Posterior cingulate gyrus (tissue), 11 donors: ENCODE results near the gene VSTM2B.
"Not testable (repeated sequence)": the region's sequence is repeated elsewhere in the genome, so short reads cannot be mapped to it uniquely, and the experiment has no call there.

Experiments
- DNase-seq, 10 donors: peaks; one replicate each; pipeline versions ENCODE4 v3.0.0 to v3.0.0-alpha.2; 2020 to 2021; ENCODE audit warnings: mixed read lengths in 3 of 10
- intact Hi-C: fragments of 100-400 bp; cut with DNase I; formaldehyde crosslinking; loops from one replicate; pipeline ENCODE4 v1.15.1; 2023

The VSTM2B gene

GRCh38 chr19:29525901-29526729, at the start of gene VSTM2B:
Gene VSTM2B (plus strand): TSS chr19:29525994. CDS start chr19:29526584, 590 bp downstream.
- intact Hi-C loops: loop anchor here (5.0 kb wide), 1 partner anchor 314 kb away; the partner anchor contains the start of gene UQCRFS1
- peak in 5 of 10 donors; percentile 22 to 91 (median 53) for DNase-seq

DNA sequence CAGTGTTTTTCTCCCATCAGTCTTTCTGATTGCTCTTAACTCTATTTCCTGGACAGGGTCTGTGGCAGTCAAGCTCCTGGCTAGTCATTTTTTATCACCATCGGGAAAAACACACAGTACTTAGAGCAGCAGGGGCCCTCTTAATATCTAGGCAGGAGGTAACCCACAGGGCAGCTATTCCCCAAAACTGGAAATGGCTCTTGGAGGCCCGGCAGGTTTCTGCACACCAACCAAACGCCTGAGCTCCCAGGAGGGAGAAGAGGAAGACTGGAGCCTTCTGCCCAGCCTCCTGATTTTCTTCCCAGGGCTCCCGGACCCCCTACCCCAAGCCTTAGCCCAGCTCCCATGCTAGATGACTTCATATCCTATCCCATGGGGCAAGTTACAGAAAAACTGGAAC, 49.3 kb upstream of the VSTM2B start:
- intact Hi-C loops: no loop called here
- no peak for DNase-seq

DNA sequence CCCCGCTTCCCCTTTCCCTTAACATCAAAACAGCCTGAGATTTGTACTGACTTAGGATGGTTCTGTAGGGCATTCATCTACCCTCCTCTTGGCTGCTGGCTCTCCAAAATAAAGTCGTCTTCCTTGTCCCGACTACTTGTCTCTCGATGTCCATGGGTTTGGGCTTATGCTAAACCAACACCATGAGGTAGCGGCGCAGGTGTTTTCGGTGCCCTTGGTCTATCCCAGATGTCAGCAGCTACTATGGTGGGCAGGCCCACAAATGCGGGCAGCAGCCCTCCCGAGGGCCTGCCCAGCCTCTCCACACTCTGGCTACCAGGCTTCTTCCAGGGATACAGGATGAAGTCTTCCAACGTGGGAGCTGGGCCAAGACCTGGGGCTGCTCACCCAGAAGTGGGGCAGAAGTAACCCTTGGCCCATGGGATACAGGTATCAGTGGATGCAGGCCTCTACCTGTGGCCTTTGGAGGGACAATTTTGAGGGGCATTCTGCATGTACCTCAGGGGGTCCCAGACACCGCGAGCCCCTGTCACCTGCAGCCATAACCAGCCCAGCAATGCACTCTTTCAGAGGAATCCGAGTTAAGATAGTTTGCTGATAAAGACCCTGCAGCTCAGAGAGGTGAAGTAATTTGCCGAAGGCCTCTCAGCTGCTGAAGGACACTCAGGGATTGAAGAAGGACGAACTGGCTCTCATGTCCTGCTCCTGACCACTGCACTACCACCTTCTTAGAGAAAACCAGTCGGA, 47.8 kb upstream of the VSTM2B start:
- DNase-seq: peak in 1 of 10 donors; percentile 40
- intact Hi-C loops: no loop called here

GRCh38 chr19:29478578-29479565, 46.9 kb upstream of the VSTM2B start:
- peak; percentile 44 to 95 (median 70) for DNase-seq
- intact Hi-C loops: no loop called here

GRCh38 chr19:29479941-29480340, 45.9 kb upstream of the VSTM2B start:
- peak in 1 of 10 donors; percentile 56 for DNase-seq
- intact Hi-C loops: no loop called here

GRCh38 chr19:29480507-29480906, 45.3 kb upstream of the VSTM2B start:
- intact Hi-C loops: no loop called here

GRCh38 chr19:29482855-29483640, 42.7 kb upstream of the VSTM2B start:
- DNase-seq: peak in 1 of 10 donors; percentile 55
- intact Hi-C loops: no loop called here

More at GRCh38 chr19:29480507-29480906, 45.3 kb upstream of the VSTM2B start:
- DNase-seq: no peak

DNA sequence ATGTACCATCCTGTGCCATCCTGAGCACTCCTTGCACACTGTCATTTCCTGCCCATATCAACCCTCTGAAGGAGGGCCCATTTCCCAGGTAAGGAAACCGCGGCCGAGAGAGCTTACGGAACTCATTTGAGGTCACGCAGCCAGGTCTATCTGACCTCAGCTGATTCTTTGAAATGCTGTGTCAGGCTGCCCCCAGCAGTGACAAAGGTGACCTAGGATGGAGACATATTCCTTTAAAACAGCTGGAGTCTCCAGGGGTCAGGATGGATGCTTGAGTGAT, 42.2 kb upstream of the VSTM2B start:
- intact Hi-C loops: no loop called here
- peak in 2 of 10 donors; percentile 15 to 80 for DNase-seq

GRCh38 chr19:29483944-29484581, 41.7 kb upstream of the VSTM2B start:
- intact Hi-C loops: no loop called here
- peak in 2 of 10 donors; percentile 13 to 72 for DNase-seq

GRCh38 chr19:29484876-29485275, 40.9 kb upstream of the VSTM2B start:
- peak in 1 of 10 donors; percentile 44 for DNase-seq
- intact Hi-C loops: no loop called here

GRCh38 chr19:29485293-29485692, 40.5 kb upstream of the VSTM2B start:
- intact Hi-C loops: no loop called here
- peak in 1 of 10 donors; percentile 11 for DNase-seq

DNA sequence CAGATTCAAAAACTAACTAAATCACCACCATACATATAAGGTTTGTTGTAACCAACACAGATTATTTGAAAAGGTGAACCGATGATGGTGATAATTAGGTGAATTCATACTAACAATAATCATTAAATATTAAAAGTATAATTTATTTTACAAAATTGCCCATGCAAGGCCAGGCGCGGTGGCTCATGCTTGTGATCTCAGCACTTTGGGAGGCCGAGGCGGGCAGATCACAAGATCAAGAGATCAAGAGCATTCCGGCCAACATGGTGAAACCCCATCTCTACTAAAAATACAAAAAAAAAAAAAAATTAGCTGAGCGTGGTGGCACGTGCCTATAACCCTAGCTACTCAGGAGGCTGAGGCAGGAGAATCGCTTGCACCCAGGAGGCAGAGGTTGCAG, 38.8 kb upstream of the VSTM2B start:
- intact Hi-C loops, DNase-seq: not testable (repeated sequence)

GRCh38 chr19:29487432-29487831, 38.4 kb upstream of the VSTM2B start:
- intact Hi-C loops: no loop called here
- DNase-seq: peak in 1 of 10 donors; percentile 45

DNA sequence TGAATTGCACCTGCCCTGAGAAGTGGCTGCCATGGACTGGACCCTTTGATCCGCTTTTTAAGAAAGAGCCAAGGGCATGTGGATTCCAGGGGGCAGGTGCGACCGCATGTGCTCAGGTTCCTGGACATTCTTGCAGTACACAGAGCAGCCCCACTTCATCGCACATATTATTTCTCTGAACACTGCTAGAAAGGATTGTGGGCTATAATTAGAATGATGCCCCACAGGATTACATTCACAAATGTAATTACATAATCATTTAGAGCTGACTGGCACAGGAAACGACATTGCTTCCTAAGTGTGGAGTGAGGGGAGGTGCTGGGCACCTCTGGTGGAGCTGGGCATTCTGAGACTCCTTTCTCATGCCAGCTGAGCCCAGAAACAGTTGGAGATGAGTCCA, 37.5 kb upstream of the VSTM2B start:
- DNase-seq: no peak
- intact Hi-C loops: no loop called here

GRCh38 chr19:29489172-29489951, 36.4 kb upstream of the VSTM2B start:
- intact Hi-C loops: no loop called here
- peak in 1 of 10 donors; percentile 77 for DNase-seq

DNA sequence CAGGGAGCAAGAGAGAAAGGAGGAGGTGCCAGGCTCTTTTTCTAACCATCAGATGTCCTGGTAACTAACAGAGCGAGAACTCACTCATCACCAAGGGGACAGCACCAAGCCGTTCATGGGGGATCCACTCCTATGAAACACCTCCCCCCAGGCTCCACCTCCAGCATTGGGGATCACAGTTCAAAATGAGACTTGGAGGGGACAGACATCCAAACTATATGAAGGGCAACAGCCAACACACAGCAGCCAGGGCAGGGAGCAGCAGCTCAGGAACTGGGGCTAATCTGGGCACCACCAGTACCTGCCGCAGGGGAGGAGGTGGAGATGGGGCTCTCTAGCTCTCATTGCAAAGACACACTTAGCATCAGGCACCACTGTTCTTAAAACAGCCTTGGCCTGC, 34.3 kb upstream of the VSTM2B start:
- intact Hi-C loops: no loop called here
- DNase-seq: no peak

GRCh38 chr19:29491995-29492577, 33.7 kb upstream of the VSTM2B start:
- peak in 1 of 10 donors; percentile 59 for DNase-seq
- intact Hi-C loops: no loop called here

DNA sequence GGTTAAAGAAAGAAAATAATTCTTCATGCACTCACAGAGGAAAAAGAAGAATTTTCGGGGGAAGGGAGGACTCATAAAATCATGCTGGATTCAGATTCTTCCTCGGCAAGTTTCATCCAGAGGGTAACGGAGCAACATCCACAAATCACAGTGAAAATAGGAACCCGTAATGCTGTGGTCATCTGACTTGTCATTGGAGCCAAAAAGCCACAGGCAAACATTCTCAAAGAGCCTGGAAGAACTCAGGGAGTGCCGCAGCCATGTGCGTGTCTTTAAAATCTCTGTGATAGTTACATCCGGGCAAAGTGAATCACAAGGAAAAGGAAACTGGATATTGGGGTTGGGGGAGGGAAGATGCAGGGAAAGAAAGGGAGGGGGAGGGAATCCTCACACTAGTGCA, 33.0 kb upstream of the VSTM2B start:
- peak in 2 of 10 donors; percentile 10 to 54 for DNase-seq

More for the DNA sequence above, 33.0 kb upstream of the VSTM2B start:
- intact Hi-C loops: no loop called here
